HG03108 (cell line): ENCODE data around the gene JAM3.
"Not testable (repeated sequence)": the region's sequence is repeated elsewhere in the genome, so short reads cannot be mapped to it uniquely, and the experiment has no call there.

Experiments
- ATAC-seq: cut with Tn5 transposase; IDR thresholded peaks from one replicate; pipeline ENCODE4 v1.9.1; 2021; ENCODE audit warnings: moderate library complexity; ENCODE audit not compliant: unreplicated experiment

JAM3 gene

GRCh38 chr11:134098566-134099184 is 29.8 kb downstream of the JAM3 start:
- no peak for ATAC-seq

- ATAC-seq: no peak
Observed at GRCh38 chr11:134100171-134100570, 31.3 kb downstream of the JAM3 start.

- ATAC-seq: no peak
Observed at GRCh38 chr11:134101282-134101681, 32.4 kb downstream of the JAM3 start.

- ATAC-seq: no peak
Observed at GRCh38 chr11:134110252-134110815, 41.5 kb downstream of the JAM3 start.

- ATAC-seq: not testable (repeated sequence)
Observed at GRCh38 chr11:134113787-134114186, 44.9 kb downstream of the JAM3 start.

- no peak for ATAC-seq
Observed at GRCh38 chr11:134116210-134116609, 47.3 kb downstream of the JAM3 start.

- no peak for ATAC-seq
Observed at GRCh38 chr11:134118006-134118405, 49.1 kb downstream of the JAM3 start.

- ATAC-seq: no peak
Observed at GRCh38 chr11:134119094-134119493, 50.2 kb downstream of the JAM3 start.

- no peak for ATAC-seq
Observed at GRCh38 chr11:134120143-134120850, 51.4 kb downstream of the JAM3 start.

GRCh38 chr11:134120921-134121526 is 52.2 kb downstream of the JAM3 start:
- no peak for ATAC-seq

- ATAC-seq: no peak
Observed at GRCh38 chr11:134124660-134125451, 56.0 kb downstream of the JAM3 start.

GRCh38 chr11:134125507-134125906 is 56.6 kb downstream of the JAM3 start:
- no peak for ATAC-seq

- ATAC-seq: no peak
Observed at GRCh38 chr11:134126217-134126822, 57.4 kb downstream of the JAM3 start.

- ATAC-seq: no peak
Observed at GRCh38 chr11:134131628-134132244, 62.9 kb downstream of the JAM3 start.

GRCh38 chr11:134132808-134133207 is 63.9 kb downstream of the JAM3 start:
- ATAC-seq: no peak

GRCh38 chr11:134134167-134134566 is 65.3 kb downstream of the JAM3 start:
- ATAC-seq: no peak

- ATAC-seq: no peak
Observed at GRCh38 chr11:134138376-134138775, 69.5 kb downstream of the JAM3 start.

GRCh38 chr11:134139303-134139872 is 70.5 kb downstream of the JAM3 start:
- ATAC-seq: no peak

GRCh38 chr11:134139873-134140331 is 71.0 kb downstream of the JAM3 start:
- ATAC-seq: no peak

- ATAC-seq: no peak
Observed at GRCh38 chr11:134140961-134141490, 72.2 kb downstream of the JAM3 start.
